ENCODE measurements around the gene DIS3L2. TPM values are rescaled to one million over a fixed set of nuclear protein-coding genes. Genes with fewer than 3 reads are reported as not detected.

DIS3L2 gene
- total and polyA plus RNA-seq, 2 experiments from 2014 or later: 35.5 to 50.1 TPM

GRCh38 chr2:231926761-231927565 is 34.5 kb upstream of the DIS3L2 start:
- DNase-seq (ENCODE audit: low read depth in 1 of 2, low spot score in 1 of 2): peak; percentile 12 to 23
- Histone ChIP-seq H3K27me3 (peaks cover 80% of the 10 kb centered on the region), H3K9me3 (ENCODE audit: low read depth) (no peaks in the 10 kb centered on the region), H3K27ac (no peak overlapping the region), H3K4me3 (peak overlapping the region; percentile 31), H3K4me1 (ENCODE audit: low read depth) (no peaks in the 10 kb centered on the region), H3K36me3 (no peaks in the 10 kb centered on the region)
- TF ChIP-seq, protein P1, sequence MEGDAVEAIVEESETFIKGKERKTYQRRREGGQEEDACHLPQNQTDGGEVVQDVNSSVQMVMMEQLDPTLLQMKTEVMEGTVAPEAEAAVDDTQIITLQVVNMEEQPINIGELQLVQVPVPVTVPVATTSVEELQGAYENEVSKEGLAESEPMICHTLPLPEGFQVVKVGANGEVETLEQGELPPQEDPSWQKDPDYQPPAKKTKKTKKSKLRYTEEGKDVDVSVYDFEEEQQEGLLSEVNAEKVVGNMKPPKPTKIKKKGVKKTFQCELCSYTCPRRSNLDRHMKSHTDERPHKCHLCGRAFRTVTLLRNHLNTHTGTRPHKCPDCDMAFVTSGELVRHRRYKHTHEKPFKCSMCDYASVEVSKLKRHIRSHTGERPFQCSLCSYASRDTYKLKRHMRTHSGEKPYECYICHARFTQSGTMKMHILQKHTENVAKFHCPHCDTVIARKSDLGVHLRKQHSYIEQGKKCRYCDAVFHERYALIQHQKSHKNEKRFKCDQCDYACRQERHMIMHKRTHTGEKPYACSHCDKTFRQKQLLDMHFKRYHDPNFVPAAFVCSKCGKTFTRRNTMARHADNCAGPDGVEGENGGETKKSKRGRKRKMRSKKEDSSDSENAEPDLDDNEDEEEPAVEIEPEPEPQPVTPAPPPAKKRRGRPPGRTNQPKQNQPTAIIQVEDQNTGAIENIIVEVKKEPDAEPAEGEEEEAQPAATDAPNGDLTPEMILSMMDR (IDR thresholded peaks at IDR 0.05; ENCODE audit: low read depth, low read length): no peak

GRCh38 chr2:231927566-231927890 is 34.0 kb upstream of the DIS3L2 start:
- Histone ChIP-seq H3K9me3 (ENCODE audit: low read depth) (no peaks in the 10 kb centered on the region), H3K4me3 (no peak overlapping the region), H3K27me3 (peaks cover 76% of the 10 kb centered on the region), H3K36me3 (no peaks in the 10 kb centered on the region), H3K27ac (no peak overlapping the region), H3K4me1 (ENCODE audit: low read depth) (no peaks in the 10 kb centered on the region)
- TF ChIP-seq, protein P1 (IDR thresholded peaks at IDR 0.05; ENCODE audit: low read depth, low read length): no peak
- no peak for DNase-seq (ENCODE audit: low read depth in 1 of 2, low spot score in 1 of 2)

DNA sequence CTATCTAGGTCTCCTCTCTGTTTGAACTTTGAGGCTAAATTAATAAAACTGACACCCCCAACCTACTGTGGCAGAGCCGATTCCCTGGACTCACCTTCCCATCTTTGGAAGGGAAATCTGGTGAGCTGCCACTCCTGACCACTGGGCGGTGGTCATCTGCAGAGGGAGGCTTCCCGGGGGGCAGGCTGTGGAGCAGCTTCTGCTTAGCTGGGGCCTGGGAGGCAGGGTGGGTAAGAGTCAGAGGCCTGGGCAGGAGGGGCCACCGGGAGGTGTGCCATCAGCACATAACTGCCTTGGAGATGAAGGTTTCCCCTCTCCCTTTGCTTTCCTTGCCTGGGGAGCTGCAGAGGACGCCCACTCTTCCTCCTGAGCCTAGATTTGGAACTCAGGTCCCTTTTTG is 33.0 kb upstream of the DIS3L2 start:
- TF ChIP-seq, protein P1 (IDR thresholded peaks at IDR 0.05; ENCODE audit: low read depth, low read length): no peak
- H3K27me3 ChIP-seq: peaks cover 67% of the 10 kb centered on the region
- H3K27ac ChIP-seq: no peak overlapping the region
- no peaks in the 10 kb centered on the region for H3K4me1 ChIP-seq (ENCODE audit: low read depth)
- H3K4me3 ChIP-seq: no peak overlapping the region
- H3K9me3 ChIP-seq (ENCODE audit: low read depth): no peaks in the 10 kb centered on the region
- DNase-seq (ENCODE audit: low read depth in 1 of 2, low spot score in 1 of 2): peak in 1 of 2 donors; percentile 51
- H3K36me3 ChIP-seq: no peaks in the 10 kb centered on the region

DNA sequence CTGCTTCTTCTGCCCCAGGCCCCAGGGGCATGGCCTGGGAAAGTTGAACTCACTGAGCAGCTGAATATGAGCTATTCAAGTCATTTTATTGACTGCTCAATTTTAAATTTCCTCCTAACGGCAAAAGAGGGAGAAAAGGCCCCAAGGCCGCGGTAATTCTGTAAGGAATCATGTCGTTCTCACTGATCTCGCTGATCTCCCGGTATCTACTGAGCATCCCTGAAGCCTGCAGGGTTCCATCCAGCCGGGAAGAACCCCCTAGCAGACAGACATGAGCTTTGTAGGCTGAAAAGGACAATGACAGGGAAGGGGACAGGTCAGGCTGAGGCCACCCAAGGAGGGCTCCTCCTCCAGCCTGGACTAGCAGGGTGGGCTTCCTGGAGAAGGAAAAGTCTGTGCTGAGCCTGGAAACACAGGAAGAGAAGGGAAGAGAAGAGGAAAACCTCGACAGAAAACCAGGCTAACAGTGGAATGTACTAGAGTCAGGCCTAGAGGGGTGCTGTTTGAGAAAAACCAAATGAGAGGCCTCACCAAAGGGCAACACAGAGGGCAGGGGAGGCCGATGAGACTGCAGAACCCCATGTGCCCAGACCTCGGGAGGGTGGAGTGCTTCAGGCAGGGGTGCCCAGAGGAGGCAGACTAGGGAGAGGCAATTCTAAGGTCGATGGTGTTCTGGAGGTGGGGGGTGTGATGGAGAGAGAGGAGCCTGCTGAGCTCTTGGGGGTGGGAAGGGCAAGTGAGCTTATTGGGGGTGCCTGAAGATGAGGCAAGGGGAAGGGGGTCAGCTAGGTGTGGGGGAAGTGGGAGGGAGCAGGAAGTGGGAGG is 32.4 kb upstream of the DIS3L2 start:
- TF ChIP-seq, protein P1 (IDR thresholded peaks at IDR 0.05; ENCODE audit: low read depth, low read length): no peak
- Histone ChIP-seq H3K4me1 (ENCODE audit: low read depth) (no peaks in the 10 kb centered on the region), H3K27me3 (peaks cover 61% of the 10 kb centered on the region), H3K36me3 (no peaks in the 10 kb centered on the region), H3K9me3 (ENCODE audit: low read depth) (no peaks in the 10 kb centered on the region), H3K4me3 (no peak overlapping the region), H3K27ac (no peak overlapping the region)
- DNase-seq (ENCODE audit: low read depth in 1 of 2, low spot score in 1 of 2): no peak

DNA sequence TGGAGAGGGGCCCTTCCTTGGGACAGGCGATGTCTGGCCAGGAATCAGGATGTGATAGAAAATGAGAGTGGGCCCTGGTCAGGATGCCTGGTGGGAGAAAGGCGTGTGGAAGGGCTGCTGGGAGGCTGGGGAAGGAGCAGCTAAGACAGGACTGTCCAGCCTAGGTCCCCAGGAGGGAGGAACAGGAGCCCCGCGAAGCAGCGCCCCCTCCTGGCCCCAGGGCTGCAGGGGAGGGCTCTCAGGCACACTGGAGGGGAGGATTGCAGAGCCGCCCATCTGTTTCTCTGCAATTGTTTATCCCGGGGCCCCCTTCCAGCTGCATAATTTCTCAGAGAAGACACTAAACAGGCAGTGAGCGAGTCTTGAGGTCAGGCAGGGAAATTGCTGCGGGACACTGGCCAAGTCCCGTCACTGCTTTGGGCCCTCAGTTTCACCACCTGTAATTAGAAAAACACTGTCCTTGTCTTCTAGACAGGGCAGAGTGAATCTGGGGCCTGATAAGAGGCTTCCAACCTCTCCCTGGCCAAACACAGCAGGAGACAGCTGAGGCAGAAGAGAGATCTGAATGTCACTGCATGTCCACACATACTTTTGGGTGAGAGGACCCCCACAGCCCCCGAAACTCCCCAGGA is 31.4 kb upstream of the DIS3L2 start:
- no peaks in the 10 kb centered on the region for H3K4me1 ChIP-seq (ENCODE audit: low read depth)
- H3K27ac ChIP-seq: no peak overlapping the region
- H3K27me3 ChIP-seq: peaks cover 51% of the 10 kb centered on the region

More for the DNA sequence above, 31.4 kb upstream of the DIS3L2 start:
- Histone ChIP-seq H3K36me3 (no peaks in the 10 kb centered on the region), H3K9me3 (ENCODE audit: low read depth) (no peaks in the 10 kb centered on the region), H3K4me3 (no peak overlapping the region)
- TF ChIP-seq, protein P1 (IDR thresholded peaks at IDR 0.05; ENCODE audit: low read depth, low read length): peak; percentile 48
- DNase-seq (ENCODE audit: low read depth in 1 of 2, low spot score in 1 of 2): peak in 1 of 2 donors; percentile 19

All from cardiac muscle cell (in vitro differentiated cells and primary cell).